ENCODE data around the gene IL12A. TPM values are rescaled to one million over a fixed set of nuclear protein-coding genes. Genes with fewer than 3 reads are reported as not detected.

Gene IL12A
- total and polyA plus RNA-seq, 2 of the 8 experiments (the other 6 are each of a cell fraction or from before 2014, with no cell fraction given), result 0.41 to 0.92 TPM

DNA sequence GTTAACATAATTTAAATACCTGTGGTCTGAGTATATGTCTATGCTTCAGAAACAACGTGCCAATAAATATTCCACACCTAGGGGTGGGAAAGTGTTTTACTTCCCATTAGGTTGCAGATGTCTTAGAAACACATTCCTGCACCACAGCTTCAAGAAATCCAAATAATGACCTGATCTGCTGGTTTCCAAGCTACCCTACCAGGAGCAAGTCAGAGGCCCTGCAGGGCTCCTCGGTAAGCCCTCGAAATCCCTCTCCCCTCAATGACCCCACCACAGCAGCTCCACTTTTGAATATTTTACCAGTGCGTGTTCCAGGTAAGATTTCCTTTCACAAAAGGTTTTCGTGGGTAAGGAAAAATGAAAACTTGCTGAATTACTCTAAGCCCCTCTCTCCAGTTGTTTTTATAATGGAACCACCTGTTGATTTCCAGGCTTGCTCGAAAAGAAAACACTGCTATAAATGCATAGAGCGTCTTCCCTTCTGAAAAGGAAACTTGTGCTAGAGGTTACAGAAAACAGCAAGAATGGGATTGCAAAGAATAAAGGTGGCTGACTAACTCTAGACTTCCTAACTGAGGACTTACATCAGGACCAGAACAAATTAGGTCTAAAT lies 12.6 kb downstream of the IL12A start (continued):
- TF ChIP-seq, protein P1, sequence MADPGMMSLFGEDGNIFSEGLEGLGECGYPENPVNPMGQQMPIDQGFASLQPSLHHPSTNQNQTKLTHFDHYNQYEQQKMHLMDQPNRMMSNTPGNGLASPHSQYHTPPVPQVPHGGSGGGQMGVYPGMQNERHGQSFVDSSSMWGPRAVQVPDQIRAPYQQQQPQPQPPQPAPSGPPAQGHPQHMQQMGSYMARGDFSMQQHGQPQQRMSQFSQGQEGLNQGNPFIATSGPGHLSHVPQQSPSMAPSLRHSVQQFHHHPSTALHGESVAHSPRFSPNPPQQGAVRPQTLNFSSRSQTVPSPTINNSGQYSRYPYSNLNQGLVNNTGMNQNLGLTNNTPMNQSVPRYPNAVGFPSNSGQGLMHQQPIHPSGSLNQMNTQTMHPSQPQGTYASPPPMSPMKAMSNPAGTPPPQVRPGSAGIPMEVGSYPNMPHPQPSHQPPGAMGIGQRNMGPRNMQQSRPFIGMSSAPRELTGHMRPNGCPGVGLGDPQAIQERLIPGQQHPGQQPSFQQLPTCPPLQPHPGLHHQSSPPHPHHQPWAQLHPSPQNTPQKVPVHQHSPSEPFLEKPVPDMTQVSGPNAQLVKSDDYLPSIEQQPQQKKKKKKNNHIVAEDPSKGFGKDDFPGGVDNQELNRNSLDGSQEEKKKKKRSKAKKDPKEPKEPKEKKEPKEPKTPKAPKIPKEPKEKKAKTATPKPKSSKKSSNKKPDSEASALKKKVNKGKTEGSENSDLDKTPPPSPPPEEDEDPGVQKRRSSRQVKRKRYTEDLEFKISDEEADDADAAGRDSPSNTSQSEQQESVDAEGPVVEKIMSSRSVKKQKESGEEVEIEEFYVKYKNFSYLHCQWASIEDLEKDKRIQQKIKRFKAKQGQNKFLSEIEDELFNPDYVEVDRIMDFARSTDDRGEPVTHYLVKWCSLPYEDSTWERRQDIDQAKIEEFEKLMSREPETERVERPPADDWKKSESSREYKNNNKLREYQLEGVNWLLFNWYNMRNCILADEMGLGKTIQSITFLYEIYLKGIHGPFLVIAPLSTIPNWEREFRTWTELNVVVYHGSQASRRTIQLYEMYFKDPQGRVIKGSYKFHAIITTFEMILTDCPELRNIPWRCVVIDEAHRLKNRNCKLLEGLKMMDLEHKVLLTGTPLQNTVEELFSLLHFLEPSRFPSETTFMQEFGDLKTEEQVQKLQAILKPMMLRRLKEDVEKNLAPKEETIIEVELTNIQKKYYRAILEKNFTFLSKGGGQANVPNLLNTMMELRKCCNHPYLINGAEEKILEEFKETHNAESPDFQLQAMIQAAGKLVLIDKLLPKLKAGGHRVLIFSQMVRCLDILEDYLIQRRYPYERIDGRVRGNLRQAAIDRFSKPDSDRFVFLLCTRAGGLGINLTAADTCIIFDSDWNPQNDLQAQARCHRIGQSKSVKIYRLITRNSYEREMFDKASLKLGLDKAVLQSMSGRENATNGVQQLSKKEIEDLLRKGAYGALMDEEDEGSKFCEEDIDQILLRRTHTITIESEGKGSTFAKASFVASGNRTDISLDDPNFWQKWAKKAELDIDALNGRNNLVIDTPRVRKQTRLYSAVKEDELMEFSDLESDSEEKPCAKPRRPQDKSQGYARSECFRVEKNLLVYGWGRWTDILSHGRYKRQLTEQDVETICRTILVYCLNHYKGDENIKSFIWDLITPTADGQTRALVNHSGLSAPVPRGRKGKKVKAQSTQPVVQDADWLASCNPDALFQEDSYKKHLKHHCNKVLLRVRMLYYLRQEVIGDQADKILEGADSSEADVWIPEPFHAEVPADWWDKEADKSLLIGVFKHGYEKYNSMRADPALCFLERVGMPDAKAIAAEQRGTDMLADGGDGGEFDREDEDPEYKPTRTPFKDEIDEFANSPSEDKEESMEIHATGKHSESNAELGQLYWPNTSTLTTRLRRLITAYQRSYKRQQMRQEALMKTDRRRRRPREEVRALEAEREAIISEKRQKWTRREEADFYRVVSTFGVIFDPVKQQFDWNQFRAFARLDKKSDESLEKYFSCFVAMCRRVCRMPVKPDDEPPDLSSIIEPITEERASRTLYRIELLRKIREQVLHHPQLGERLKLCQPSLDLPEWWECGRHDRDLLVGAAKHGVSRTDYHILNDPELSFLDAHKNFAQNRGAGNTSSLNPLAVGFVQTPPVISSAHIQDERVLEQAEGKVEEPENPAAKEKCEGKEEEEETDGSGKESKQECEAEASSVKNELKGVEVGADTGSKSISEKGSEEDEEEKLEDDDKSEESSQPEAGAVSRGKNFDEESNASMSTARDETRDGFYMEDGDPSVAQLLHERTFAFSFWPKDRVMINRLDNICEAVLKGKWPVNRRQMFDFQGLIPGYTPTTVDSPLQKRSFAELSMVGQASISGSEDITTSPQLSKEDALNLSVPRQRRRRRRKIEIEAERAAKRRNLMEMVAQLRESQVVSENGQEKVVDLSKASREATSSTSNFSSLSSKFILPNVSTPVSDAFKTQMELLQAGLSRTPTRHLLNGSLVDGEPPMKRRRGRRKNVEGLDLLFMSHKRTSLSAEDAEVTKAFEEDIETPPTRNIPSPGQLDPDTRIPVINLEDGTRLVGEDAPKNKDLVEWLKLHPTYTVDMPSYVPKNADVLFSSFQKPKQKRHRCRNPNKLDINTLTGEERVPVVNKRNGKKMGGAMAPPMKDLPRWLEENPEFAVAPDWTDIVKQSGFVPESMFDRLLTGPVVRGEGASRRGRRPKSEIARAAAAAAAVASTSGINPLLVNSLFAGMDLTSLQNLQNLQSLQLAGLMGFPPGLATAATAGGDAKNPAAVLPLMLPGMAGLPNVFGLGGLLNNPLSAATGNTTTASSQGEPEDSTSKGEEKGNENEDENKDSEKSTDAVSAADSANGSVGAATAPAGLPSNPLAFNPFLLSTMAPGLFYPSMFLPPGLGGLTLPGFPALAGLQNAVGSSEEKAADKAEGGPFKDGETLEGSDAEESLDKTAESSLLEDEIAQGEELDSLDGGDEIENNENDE (IDR thresholded peaks at IDR 0.05; ENCODE audit: insufficient replicate concordance, low read length), result no peak
- no peak for TF ChIP-seq TAF1 (IDR thresholded peaks at IDR 0.05; ENCODE audit: low read depth, low read length)
- no peak for TF ChIP-seq TBP (IDR thresholded peaks at IDR 0.05; ENCODE audit: low read depth, low read length)
- TF ChIP-seq SIRT6 (IDR thresholded peaks at IDR 0.05; ENCODE audit: low read length), result no peak
- no peak for TF ChIP-seq SUZ12 (IDR thresholded peaks at IDR 0.05; ENCODE audit: low read length)
- no peak for TF ChIP-seq BCL11A (IDR thresholded peaks at IDR 0.05; ENCODE audit: low read depth in 2 of 2, low read length in 2 of 2)
